Measurements from ENCODE around the gene PTPRN2.

GRCh38 chr7:158345731-158346130 is 241.9 kb downstream of the PTPRN2 start:
- no peak for TF ChIP-seq CTCF (IDR thresholded peaks at IDR 0.05)
- TF ChIP-seq POLR2A (IDR thresholded peaks at IDR 0.05): no peak
